Astrocyte (in vitro differentiated cells and primary cell): ENCODE results near the gene B3GALT6. TPM values are rescaled to one million over a fixed set of nuclear protein-coding genes. Genes with fewer than 3 reads are reported as not detected.

Experiments used
- DNase-seq: peaks from one replicate; pipeline ENCODE4 v3.0.0-alpha.2; 2010; ENCODE audit warnings: low read depth
- FAIRE-seq: peaks from 2 replicates; lab custom pipeline; 2011; peaks lifted over from hg19 to GRCh38; lab: Jason Lieb, UNC
- H2AFZ ChIP-seq: 2 replicates; pipeline ENCODE4 v1.6.0; 2012; ENCODE audit warnings: low read depth, low read length, inconsistent platforms
- H3K27ac ChIP-seq: 2 replicates; pipeline ENCODE4 v1.5.1; 2011; ENCODE audit warnings: low read depth, low read length, inconsistent platforms
- H3K27me3 ChIP-seq: 2 replicates; pipeline ENCODE4 v1.6.0; 2011; ENCODE audit warnings: low read length, inconsistent platforms; ENCODE audit not compliant: insufficient read depth
- H3K36me3 ChIP-seq: 2 replicates; pipeline ENCODE4 v1.5.1; 2011; ENCODE audit warnings: low read length, inconsistent platforms; ENCODE audit not compliant: insufficient read depth
- H3K4me1 ChIP-seq: 2 replicates; pipeline ENCODE4 v1.5.1; 2011; ENCODE audit warnings: low read length, inconsistent platforms; ENCODE audit not compliant: insufficient read depth
- H3K4me2 ChIP-seq: 2 replicates; pipeline ENCODE4 v1.6.0; 2012; ENCODE audit warnings: low read length, inconsistent platforms
- H3K4me3 ChIP-seq: 2 replicates; pipeline ENCODE4 v1.5.1; 2011; ENCODE audit warnings: low read depth, mild to moderate bottlenecking, low read length, inconsistent platforms; ENCODE audit not compliant: insufficient read depth
- H3K79me2 ChIP-seq: 2 replicates; pipeline ENCODE4 v1.6.0; 2012; ENCODE audit warnings: mild to moderate bottlenecking, low read length, inconsistent platforms; ENCODE audit not compliant: insufficient read depth
- H3K9ac ChIP-seq: 2 replicates; pipeline ENCODE4 v1.6.0; 2012; ENCODE audit warnings: mild to moderate bottlenecking, low read length, inconsistent platforms
- H3K9me3 ChIP-seq: 2 replicates; pipeline ENCODE4 v1.5.1; 2012; ENCODE audit warnings: low read depth, mild to moderate bottlenecking, low read length, inconsistent platforms; ENCODE audit not compliant: insufficient read depth
- H4K20me1 ChIP-seq: 2 replicates; pipeline ENCODE4 v1.6.0; 2012; ENCODE audit warnings: low read length, inconsistent platforms; ENCODE audit not compliant: insufficient read depth
- H3K27ac Mint-ChIP-seq: one replicate; pipeline ENCODE4 v1.8.0; 2021; ENCODE audit warnings: mild to moderate bottlenecking, mixed read lengths; ENCODE audit not compliant: unreplicated experiment
- H3K27me3 Mint-ChIP-seq: one replicate; pipeline ENCODE4 v1.8.0; 2021; ENCODE audit warnings: low read depth, mixed read lengths; ENCODE audit not compliant: unreplicated experiment
- H3K36me3 Mint-ChIP-seq: one replicate; pipeline ENCODE4 v1.8.0; 2021; ENCODE audit warnings: low read depth, mixed read lengths; ENCODE audit not compliant: unreplicated experiment
- H3K4me1 Mint-ChIP-seq: one replicate; pipeline ENCODE4 v1.8.0; 2021; ENCODE audit warnings: low read depth, mixed read lengths; ENCODE audit not compliant: unreplicated experiment
- H3K4me3 Mint-ChIP-seq: one replicate; pipeline ENCODE4 v1.8.0; 2021; ENCODE audit warnings: mild to moderate bottlenecking, moderate library complexity, mixed read lengths; ENCODE audit not compliant: unreplicated experiment
- H3K9me3 Mint-ChIP-seq: one replicate; pipeline ENCODE4 v1.8.0; 2021; ENCODE audit warnings: mild to moderate bottlenecking, mixed read lengths; ENCODE audit not compliant: unreplicated experiment
- EZH2 ChIP-seq: IDR thresholded peaks from 2 replicates; pipeline ENCODE4 v1.6.1; 2012; ENCODE audit warnings: mild to moderate bottlenecking, low read length, inconsistent platforms; ENCODE audit not compliant: insufficient read depth
- total RNA-seq: library from RNA; stranded (reverse); gene quantifications from 2 replicates; pipeline ENCODE4 v1.2.1, GENCODE V29; 2021
- TF ChIP-seq, protein P1 (sequence below): IDR thresholded peaks from 2 replicates; pipeline ENCODE4 v1.5.1; 2011; ENCODE audit warnings: low read depth, mild to moderate bottlenecking, inconsistent platforms, low read length, moderate library complexity; ENCODE audit not compliant: insufficient read depth

The B3GALT6 gene
- total RNA-seq, 1 donor from 2014 or later = 22.4 TPM

DNA sequence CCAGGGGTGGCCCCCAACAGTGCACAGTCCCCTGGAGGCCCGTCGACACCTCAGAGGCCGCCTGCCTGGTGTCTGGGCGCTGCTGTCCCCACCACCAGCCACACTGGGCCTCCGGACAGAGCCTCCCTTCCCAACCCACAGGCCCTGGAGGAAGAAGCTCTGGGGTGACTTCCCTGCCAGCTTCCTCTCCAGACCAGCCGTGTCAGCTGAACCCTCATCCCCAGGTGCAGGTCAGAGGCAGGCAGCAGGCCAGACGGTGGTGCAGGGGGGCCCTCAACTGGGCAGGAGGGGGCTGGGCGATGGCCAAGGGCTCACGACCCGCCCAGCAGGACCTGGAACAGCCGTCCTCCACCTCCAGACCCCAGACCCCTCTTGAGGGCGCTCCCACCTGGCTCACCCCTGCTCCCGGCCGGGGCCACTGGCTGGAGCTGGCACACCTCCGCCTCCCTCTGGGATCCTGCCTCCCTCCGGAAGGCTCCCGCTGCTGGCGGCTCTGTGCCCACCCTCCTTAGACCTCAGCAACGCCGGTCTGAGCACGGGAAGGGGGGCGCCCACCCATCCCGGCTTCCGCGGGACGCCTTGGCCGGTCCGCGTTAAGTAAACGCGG is 26.2 kb upstream of the B3GALT6 start:
- no peak overlapping the region for H3K27ac ChIP-seq
- H3K27ac Mint-ChIP-seq = no peak overlapping the region
- H3K9me3 ChIP-seq = no peaks in the 10 kb centered on the region
- peak overlapping the region; percentile 73 for H3K4me2 ChIP-seq
- no peak overlapping the region for H3K9ac ChIP-seq
- peaks cover 3% of the 10 kb centered on the region for H3K27me3 ChIP-seq
- H2AFZ ChIP-seq = peak overlapping the region; percentile 60
- DNase-seq = no peak
- peaks cover 2% of the 10 kb centered on the region for H3K27me3 Mint-ChIP-seq
- peaks cover 27% of the 10 kb centered on the region for H3K4me1 ChIP-seq
- H3K36me3 Mint-ChIP-seq = no peaks in the 10 kb centered on the region
- H3K79me2 ChIP-seq = no peaks in the 10 kb centered on the region
- TF ChIP-seq, protein P1, sequence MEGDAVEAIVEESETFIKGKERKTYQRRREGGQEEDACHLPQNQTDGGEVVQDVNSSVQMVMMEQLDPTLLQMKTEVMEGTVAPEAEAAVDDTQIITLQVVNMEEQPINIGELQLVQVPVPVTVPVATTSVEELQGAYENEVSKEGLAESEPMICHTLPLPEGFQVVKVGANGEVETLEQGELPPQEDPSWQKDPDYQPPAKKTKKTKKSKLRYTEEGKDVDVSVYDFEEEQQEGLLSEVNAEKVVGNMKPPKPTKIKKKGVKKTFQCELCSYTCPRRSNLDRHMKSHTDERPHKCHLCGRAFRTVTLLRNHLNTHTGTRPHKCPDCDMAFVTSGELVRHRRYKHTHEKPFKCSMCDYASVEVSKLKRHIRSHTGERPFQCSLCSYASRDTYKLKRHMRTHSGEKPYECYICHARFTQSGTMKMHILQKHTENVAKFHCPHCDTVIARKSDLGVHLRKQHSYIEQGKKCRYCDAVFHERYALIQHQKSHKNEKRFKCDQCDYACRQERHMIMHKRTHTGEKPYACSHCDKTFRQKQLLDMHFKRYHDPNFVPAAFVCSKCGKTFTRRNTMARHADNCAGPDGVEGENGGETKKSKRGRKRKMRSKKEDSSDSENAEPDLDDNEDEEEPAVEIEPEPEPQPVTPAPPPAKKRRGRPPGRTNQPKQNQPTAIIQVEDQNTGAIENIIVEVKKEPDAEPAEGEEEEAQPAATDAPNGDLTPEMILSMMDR = no peak
- no peak for TF ChIP-seq EZH2
- H4K20me1 ChIP-seq = no peaks in the 10 kb centered on the region
- H3K4me3 ChIP-seq = peak overlapping the region; percentile 5
- H3K4me3 Mint-ChIP-seq = no peak overlapping the region
- H3K9me3 Mint-ChIP-seq = no peaks in the 10 kb centered on the region
- H3K36me3 ChIP-seq = no peaks in the 10 kb centered on the region
- H3K4me1 Mint-ChIP-seq = peaks cover 5% of the 10 kb centered on the region
- no peak for FAIRE-seq

DNA sequence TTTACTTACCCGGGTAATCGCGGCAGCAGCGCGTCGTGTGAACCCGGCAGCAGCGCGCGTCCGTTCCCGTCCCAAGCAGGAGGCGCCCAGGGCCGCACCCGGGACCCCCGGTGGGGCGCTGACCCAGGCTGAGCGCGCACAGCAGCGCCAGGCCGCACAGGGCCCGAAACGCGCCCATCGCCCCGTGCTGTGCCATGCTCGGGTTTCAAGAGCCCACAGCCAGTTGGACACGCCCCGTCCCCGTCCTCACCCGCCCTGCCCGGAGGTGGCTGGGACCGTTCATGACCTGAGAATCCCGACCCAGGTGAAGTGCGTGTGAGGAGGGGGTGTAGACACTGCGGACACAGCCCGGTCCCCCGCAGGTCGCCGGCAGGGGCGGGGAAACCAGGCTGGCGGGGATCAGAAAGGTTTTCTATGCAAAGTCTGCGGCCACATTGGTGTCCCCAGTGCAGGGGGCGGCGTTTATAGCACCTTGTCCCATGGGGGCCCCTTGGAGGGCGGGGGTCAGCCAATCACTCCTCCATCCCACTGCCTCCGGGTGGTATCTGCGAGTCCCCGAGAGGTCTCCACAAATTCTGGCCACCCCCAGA is 25.6 kb upstream of the B3GALT6 start, which contains the start of gene TNFRSF18:
Gene TNFRSF18 (minus strand): TSS at position 217 of the 590 bp plus-strand sequence. CDS start 21 bp downstream, at position 196.
- DNase-seq = no peak
- H3K4me1 ChIP-seq = peaks cover 27% of the 10 kb centered on the region
- peak within 1 kb of the TSS; percentile 60 for H2AFZ ChIP-seq
- no peak within 1 kb of the TSS for H3K9ac ChIP-seq
- H3K36me3 Mint-ChIP-seq = no peaks in the 10 kb centered on the region
- no peak for FAIRE-seq
- no peak within 1 kb of the TSS for H3K27ac Mint-ChIP-seq
- no peaks in the 10 kb centered on the region for H3K79me2 ChIP-seq
- H3K9me3 ChIP-seq = no peaks in the 10 kb centered on the region
- peaks cover 3% of the 10 kb centered on the region for H3K27me3 ChIP-seq
- H3K4me1 Mint-ChIP-seq = peaks cover 5% of the 10 kb centered on the region
- peak within 1 kb of the TSS; percentile 73 for H3K4me2 ChIP-seq
- TF ChIP-seq, protein P1 = no peak
- TF ChIP-seq EZH2 = no peak
- peak within 1 kb of the TSS; percentile 5 for H3K4me3 ChIP-seq
- no peaks in the 10 kb centered on the region for H3K9me3 Mint-ChIP-seq
- H3K27ac ChIP-seq = no peak within 1 kb of the TSS
- H4K20me1 ChIP-seq = no peaks in the 10 kb centered on the region
- H3K27me3 Mint-ChIP-seq = peaks cover 2% of the 10 kb centered on the region
- H3K4me3 Mint-ChIP-seq = no peak within 1 kb of the TSS
- no peaks in the 10 kb centered on the region for H3K36me3 ChIP-seq
